ENCODE measurements around the gene RO60.

RO60 gene

DNA sequence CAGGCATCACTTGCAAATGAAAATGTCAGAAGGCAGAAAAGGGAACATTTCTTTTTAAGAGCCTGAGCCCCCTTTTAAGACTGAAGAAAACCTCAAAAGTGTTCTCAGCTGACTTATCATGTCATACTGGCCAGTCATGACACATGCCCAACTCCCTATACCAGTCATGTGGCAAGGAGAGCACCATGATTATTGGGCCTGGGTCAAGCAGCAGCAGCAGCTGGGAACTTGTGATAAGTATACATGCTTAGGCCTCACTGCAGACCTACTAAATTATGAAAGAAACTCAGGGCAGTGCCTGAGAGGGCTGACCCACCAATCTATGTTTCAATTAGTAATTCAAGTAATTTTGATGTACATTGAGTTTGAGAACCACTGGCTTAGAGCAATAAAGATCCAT lies 8.6 kb downstream of the RO60 start:
- Mint-ChIP-seq H3K4me1 (peaks cover 51% of the 10 kb centered on the region), H3K36me3 (ENCODE audit: insufficient read depth) (peaks cover 8% of the 10 kb centered on the region), H3K27me3 (no peaks in the 10 kb centered on the region), H3K9me3 (no peaks in the 10 kb centered on the region), H3K27ac (ENCODE audit: low read depth) (peak overlapping the region; percentile 76), H3K4me3 (no peak overlapping the region)
- DNase-seq (ENCODE audit: low spot score in 2 of 2) (no peak), ATAC-seq (replicated peaks; ENCODE audit: extremely low read depth, poor library complexity, severe bottlenecking) (no peak)

GRCh38 chr1:193069748-193070385 lies 10.5 kb downstream of the RO60 start:
- peaks cover 5% of the 10 kb centered on the region for H3K36me3 Mint-ChIP-seq (ENCODE audit: insufficient read depth)
- no peak overlapping the region for H3K4me3 Mint-ChIP-seq
- no peaks in the 10 kb centered on the region for H3K9me3 Mint-ChIP-seq
- H3K27me3 Mint-ChIP-seq = no peaks in the 10 kb centered on the region
- H3K27ac Mint-ChIP-seq (ENCODE audit: low read depth) = peak overlapping the region; percentile 66
- DNase-seq (ENCODE audit: low spot score in 2 of 2) = no peak
- ATAC-seq (replicated peaks; ENCODE audit: extremely low read depth, poor library complexity, severe bottlenecking) = peak; percentile 15
- H3K4me1 Mint-ChIP-seq = peaks cover 40% of the 10 kb centered on the region

GRCh38 chr1:193070386-193070753 lies 11.0 kb downstream of the RO60 start:
- no peaks in the 10 kb centered on the region for H3K9me3 Mint-ChIP-seq
- DNase-seq (ENCODE audit: low spot score in 2 of 2) (no peak), ATAC-seq (replicated peaks; ENCODE audit: extremely low read depth, poor library complexity, severe bottlenecking) (peak; percentile 37)
- H3K4me3 Mint-ChIP-seq = no peak overlapping the region
- H3K4me1 Mint-ChIP-seq = peaks cover 36% of the 10 kb centered on the region
- peak overlapping the region; percentile 66 for H3K27ac Mint-ChIP-seq (ENCODE audit: low read depth)
- H3K36me3 Mint-ChIP-seq (ENCODE audit: insufficient read depth) = peaks cover 5% of the 10 kb centered on the region
- no peaks in the 10 kb centered on the region for H3K27me3 Mint-ChIP-seq

- DNase-seq (ENCODE audit: low spot score in 2 of 2) = no peak
- H3K27ac Mint-ChIP-seq (ENCODE audit: low read depth) = no peak overlapping the region
- peak; percentile 75 for ATAC-seq (replicated peaks; ENCODE audit: extremely low read depth, poor library complexity, severe bottlenecking)
- H3K36me3 Mint-ChIP-seq (ENCODE audit: insufficient read depth) = peaks cover 5% of the 10 kb centered on the region
- H3K4me3 Mint-ChIP-seq = peak overlapping the region; percentile 44
- H3K4me1 Mint-ChIP-seq = peaks cover 35% of the 10 kb centered on the region
- H3K27me3 Mint-ChIP-seq = no peaks in the 10 kb centered on the region
- H3K9me3 Mint-ChIP-seq = no peaks in the 10 kb centered on the region
These were observed 11.5 kb downstream of the RO60 start for GRCh38 chr1:193070942-193071341.

- Mint-ChIP-seq H3K27ac (ENCODE audit: low read depth) (no peak overlapping the region), H3K36me3 (ENCODE audit: insufficient read depth) (peaks cover 47% of the 10 kb centered on the region)
These were observed 18.6 kb downstream of the RO60 start for GRCh38 chr1:193077991-193078390.

GRCh38 chr1:193079187-193079586 lies 19.8 kb downstream of the RO60 start:
- no peak for ATAC-seq (replicated peaks; ENCODE audit: extremely low read depth, poor library complexity, severe bottlenecking)
- no peak for DNase-seq (ENCODE audit: low spot score in 2 of 2)
- Mint-ChIP-seq H3K27ac (ENCODE audit: low read depth) (no peak overlapping the region), H3K4me1 (peaks cover 6% of the 10 kb centered on the region), H3K4me3 (no peak overlapping the region), H3K27me3 (no peaks in the 10 kb centered on the region), H3K36me3 (ENCODE audit: insufficient read depth) (peaks cover 58% of the 10 kb centered on the region), H3K9me3 (no peaks in the 10 kb centered on the region)

More at GRCh38 chr1:193077991-193078390, 18.6 kb downstream of the RO60 start:
- H3K27me3 Mint-ChIP-seq = no peaks in the 10 kb centered on the region
- DNase-seq (ENCODE audit: low spot score in 2 of 2) (no peak), ATAC-seq (replicated peaks; ENCODE audit: extremely low read depth, poor library complexity, severe bottlenecking) (no peak)
- no peak overlapping the region for H3K4me3 Mint-ChIP-seq
- no peaks in the 10 kb centered on the region for H3K9me3 Mint-ChIP-seq
- peaks cover 6% of the 10 kb centered on the region for H3K4me1 Mint-ChIP-seq

- Mint-ChIP-seq H3K27ac (ENCODE audit: low read depth) (no peak overlapping the region), H3K9me3 (no peaks in the 10 kb centered on the region), H3K36me3 (ENCODE audit: insufficient read depth) (peaks cover 55% of the 10 kb centered on the region), H3K27me3 (no peaks in the 10 kb centered on the region), H3K4me1 (no peaks in the 10 kb centered on the region), H3K4me3 (no peak overlapping the region)
- ATAC-seq (replicated peaks; ENCODE audit: extremely low read depth, poor library complexity, severe bottlenecking) = no peak
- DNase-seq (ENCODE audit: low spot score in 2 of 2) = no peak
These were observed 24.1 kb downstream of the RO60 start for GRCh38 chr1:193083365-193084088.

- H3K4me3 Mint-ChIP-seq = no peak overlapping the region
- ATAC-seq (replicated peaks; ENCODE audit: extremely low read depth, poor library complexity, severe bottlenecking) (no peak), DNase-seq (ENCODE audit: low spot score in 2 of 2) (no peak)
- H3K27me3 Mint-ChIP-seq = no peaks in the 10 kb centered on the region
- H3K36me3 Mint-ChIP-seq (ENCODE audit: insufficient read depth) = peaks cover 42% of the 10 kb centered on the region
- no peaks in the 10 kb centered on the region for H3K4me1 Mint-ChIP-seq
- H3K27ac Mint-ChIP-seq (ENCODE audit: low read depth) = no peak overlapping the region
- H3K9me3 Mint-ChIP-seq = no peaks in the 10 kb centered on the region
These were observed 25.9 kb downstream of the RO60 start for GRCh38 chr1:193085263-193085662.

DNA sequence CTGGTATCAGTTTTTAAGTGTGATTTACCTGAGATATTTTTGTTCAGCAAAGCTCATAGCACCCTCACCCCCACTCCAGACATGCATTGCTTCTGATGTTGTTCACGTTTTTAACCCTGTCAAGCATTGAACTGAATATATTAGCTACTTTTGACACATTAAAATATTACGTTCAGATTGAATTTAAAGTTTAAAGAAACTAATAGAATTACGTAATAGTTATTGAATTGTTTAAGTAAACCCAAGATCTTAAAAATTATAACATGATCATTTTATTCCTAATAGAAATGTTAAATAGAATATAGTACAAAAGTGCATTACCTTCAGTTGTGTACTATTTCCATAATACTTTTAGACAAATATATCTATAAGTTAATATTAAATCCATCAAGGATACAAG lies 26.9 kb downstream of the RO60 start:
- peaks cover 37% of the 10 kb centered on the region for H3K36me3 Mint-ChIP-seq (ENCODE audit: insufficient read depth)
- no peaks in the 10 kb centered on the region for H3K27me3 Mint-ChIP-seq
- ATAC-seq (replicated peaks; ENCODE audit: extremely low read depth, poor library complexity, severe bottlenecking) = no peak
- no peaks in the 10 kb centered on the region for H3K9me3 Mint-ChIP-seq
- no peaks in the 10 kb centered on the region for H3K4me1 Mint-ChIP-seq
- no peak overlapping the region for H3K27ac Mint-ChIP-seq (ENCODE audit: low read depth)
- no peak for DNase-seq (ENCODE audit: low spot score in 2 of 2)
- H3K4me3 Mint-ChIP-seq = no peak overlapping the region

DNA sequence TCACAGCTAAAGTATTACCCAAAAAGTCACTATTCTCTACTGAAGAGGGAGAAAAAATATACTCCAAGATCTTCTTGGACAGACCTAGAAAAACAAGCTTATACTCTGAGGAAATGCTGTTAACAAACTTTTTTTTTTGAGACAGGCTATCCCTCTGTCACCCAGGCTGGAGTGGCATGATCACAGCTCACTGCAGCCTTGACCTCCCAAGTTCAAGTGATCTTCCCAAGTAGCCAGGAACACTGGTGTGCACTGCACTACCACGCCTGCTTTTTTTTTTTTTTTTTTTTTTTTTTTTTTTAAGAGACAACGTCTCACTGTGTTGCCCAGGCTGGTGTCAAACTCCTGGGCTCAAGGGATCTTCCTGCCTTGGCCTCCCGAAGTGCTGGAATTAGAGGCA lies 28.5 kb downstream of the RO60 start:
- Mint-ChIP-seq H3K36me3 (ENCODE audit: insufficient read depth) (peaks cover 28% of the 10 kb centered on the region), H3K9me3 (no peaks in the 10 kb centered on the region), H3K27ac (ENCODE audit: low read depth) (no peak overlapping the region), H3K4me1 (no peaks in the 10 kb centered on the region), H3K4me3 (no peak overlapping the region), H3K27me3 (no peaks in the 10 kb centered on the region)
- no peak for DNase-seq (ENCODE audit: low spot score in 2 of 2)
- ATAC-seq (replicated peaks; ENCODE audit: extremely low read depth, poor library complexity, severe bottlenecking) = no peak

DNA sequence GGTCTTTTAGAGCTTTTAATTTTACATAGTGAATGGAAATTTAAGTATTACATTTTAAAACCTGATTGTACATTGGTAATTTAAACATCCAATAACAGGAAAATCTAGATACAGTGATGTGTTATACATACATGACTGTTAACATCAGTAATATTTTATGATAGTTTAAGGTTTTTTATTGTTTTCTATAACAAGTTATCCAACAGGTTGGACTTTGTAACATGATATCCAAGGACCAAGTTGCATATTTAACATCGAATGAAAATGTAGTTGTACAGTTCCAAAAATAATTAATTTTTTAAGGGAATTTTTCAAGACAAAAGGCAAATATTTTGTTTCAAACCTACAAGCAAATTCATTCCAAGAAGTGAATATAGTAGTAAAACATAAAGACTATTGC lies 31.5 kb downstream of the RO60 start:
- Mint-ChIP-seq H3K4me3 (no peak overlapping the region), H3K27me3 (no peaks in the 10 kb centered on the region), H3K9me3 (no peaks in the 10 kb centered on the region), H3K36me3 (ENCODE audit: insufficient read depth) (peaks cover 14% of the 10 kb centered on the region), H3K27ac (ENCODE audit: low read depth) (no peak overlapping the region), H3K4me1 (no peaks in the 10 kb centered on the region)
- no peak for ATAC-seq (replicated peaks; ENCODE audit: extremely low read depth, poor library complexity, severe bottlenecking)
- no peak for DNase-seq (ENCODE audit: low spot score in 2 of 2)

DNA sequence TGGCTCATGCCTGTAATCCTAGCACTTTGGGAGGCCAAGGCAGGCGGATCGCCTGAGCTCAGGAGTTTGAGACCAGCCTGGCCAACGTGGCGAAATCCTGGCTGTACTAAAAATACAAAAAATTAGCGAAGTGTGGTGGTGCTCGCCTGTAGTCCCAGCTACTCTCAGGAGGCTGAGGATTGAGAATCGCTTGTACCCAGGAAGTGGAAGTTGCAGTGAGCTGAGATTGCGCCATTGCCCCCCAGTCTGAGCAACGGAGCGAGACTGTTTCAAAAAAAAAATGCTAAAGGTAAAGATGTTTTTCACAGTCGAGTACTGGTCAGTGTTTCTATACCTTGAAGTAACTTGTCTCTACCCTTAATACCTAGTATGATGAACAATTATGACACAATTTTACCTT lies 34.7 kb downstream of the RO60 start:
- DNase-seq (ENCODE audit: low spot score in 2 of 2) (no peak), ATAC-seq (replicated peaks; ENCODE audit: extremely low read depth, poor library complexity, severe bottlenecking) (no peak)
- Mint-ChIP-seq H3K27ac (ENCODE audit: low read depth) (no peak overlapping the region), H3K36me3 (ENCODE audit: insufficient read depth) (peaks cover 27% of the 10 kb centered on the region), H3K9me3 (no peaks in the 10 kb centered on the region), H3K27me3 (no peaks in the 10 kb centered on the region), H3K4me1 (no peaks in the 10 kb centered on the region), H3K4me3 (no peak overlapping the region)

DNA sequence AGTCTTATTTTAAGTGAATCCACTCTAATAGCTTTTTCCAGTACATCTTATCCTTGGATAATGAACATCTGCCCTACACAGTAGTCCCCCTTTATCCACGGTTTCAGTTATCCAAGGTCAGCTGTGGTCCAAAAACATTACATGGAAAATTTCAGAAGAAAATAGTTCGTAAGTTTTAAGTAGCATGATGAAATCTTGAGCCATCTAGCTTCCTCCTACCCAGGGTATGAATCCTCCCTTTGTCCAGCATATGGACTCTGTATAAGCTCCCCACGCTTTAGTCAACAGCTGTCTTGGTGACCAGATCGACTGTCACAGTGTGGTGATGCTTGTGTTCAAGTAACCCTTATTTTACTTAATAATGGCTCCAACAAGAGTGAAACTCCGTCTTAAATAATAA lies 43.2 kb downstream of the RO60 start:
- no peak for DNase-seq (ENCODE audit: low spot score in 2 of 2)
- Mint-ChIP-seq H3K9me3 (no peaks in the 10 kb centered on the region), H3K27me3 (no peaks in the 10 kb centered on the region), H3K36me3 (ENCODE audit: insufficient read depth) (peaks cover 17% of the 10 kb centered on the region), H3K27ac (ENCODE audit: low read depth) (no peak overlapping the region), H3K4me3 (no peak overlapping the region), H3K4me1 (peaks cover 29% of the 10 kb centered on the region)
- no peak for ATAC-seq (replicated peaks; ENCODE audit: extremely low read depth, poor library complexity, severe bottlenecking)

Measured in central memory CD8-positive, alpha-beta T cell (primary cell).